HUES6 (cell line): ENCODE results near the gene HOXB7.
A peak's percentile ranks its signal among the peaks of the same experiment; 100 is the strongest.

Source experiments
- H3K27ac ChIP-seq: 2 replicates; pipeline ENCODE4 v1.7.0; 2013; ENCODE audit warnings: low read depth, mild to moderate bottlenecking, low read length, inconsistent platforms
- H3K27me3 ChIP-seq: 2 replicates; pipeline ENCODE4 v1.6.1; 2013; ENCODE audit warnings: low read length; ENCODE audit not compliant: control insufficient read depth, insufficient read depth
- H3K36me3 ChIP-seq: 2 replicates; pipeline ENCODE4 v1.6.1; 2013; ENCODE audit warnings: low read length; ENCODE audit not compliant: control insufficient read depth, insufficient read depth
- H3K4me1 ChIP-seq: 2 replicates; pipeline ENCODE4 v1.6.1; 2013; ENCODE audit warnings: low read length; ENCODE audit not compliant: control insufficient read depth, insufficient read depth
- H3K4me3 ChIP-seq: 2 replicates; pipeline ENCODE4 v1.5.1; 2013; ENCODE audit warnings: low read depth, low read length
- H3K9ac ChIP-seq: one replicate; pipeline ENCODE4 v1.6.1; 2013; ENCODE audit warnings: mild to moderate bottlenecking, low read length
- H3K9me3 ChIP-seq: 2 replicates; pipeline ENCODE4 v1.6.1; 2013; ENCODE audit warnings: low read depth, low read length; ENCODE audit not compliant: control insufficient read depth, insufficient read depth

HOXB7 gene

DNA sequence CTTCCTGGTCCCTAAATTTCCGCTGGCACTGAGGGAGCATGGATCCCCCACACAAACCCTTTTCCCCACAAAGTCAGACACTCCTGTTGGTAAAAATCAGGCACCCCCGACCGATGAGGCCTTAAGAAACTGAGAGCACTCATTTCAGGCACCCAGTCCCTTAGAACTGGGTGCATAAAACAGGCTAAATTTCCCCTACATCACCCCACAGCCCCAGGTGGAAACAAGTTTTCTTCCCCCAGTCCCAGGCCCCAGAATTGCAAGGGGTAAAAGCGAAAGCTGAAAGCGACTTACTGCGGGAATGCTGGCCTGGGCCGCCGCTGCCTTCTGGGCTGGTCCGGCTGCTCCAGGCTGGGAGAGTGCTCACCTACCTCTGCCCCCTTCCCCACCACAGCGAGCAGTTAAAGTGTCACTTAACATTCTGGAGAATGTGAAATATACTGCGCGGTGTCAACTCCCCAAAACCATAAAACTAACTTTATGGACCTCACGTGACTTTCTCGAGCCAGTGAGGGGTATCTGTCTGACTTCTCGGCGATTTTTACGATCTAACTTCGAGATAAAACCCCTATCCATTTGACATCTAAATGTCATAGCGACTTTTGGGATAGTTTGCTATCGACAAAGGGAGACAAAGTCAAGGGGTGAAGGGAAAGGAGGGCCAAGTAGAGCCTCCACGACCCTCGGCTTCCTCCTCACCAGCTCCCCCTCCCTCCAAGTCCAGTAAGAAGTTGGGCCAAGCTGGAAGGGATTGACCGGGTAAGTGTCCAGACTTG, 20.8 kb downstream of the HOXB7 start, which contains the start of gene HOXB3:
HOXB3 (minus strand) TSS at position 411 of the 776 bp plus-strand sequence. CDS start 37,767 bp downstream, outside the sequence.
- Histone ChIP-seq H3K27ac (peak within 1 kb of the TSS; percentile 7; the same call in 1 of the 2 replicates), H3K36me3 (no peaks in the 10 kb centered on the region; the same call in 1 of the 2 replicates), H3K27me3 (peaks cover 100% of the 10 kb centered on the region)

DNA sequence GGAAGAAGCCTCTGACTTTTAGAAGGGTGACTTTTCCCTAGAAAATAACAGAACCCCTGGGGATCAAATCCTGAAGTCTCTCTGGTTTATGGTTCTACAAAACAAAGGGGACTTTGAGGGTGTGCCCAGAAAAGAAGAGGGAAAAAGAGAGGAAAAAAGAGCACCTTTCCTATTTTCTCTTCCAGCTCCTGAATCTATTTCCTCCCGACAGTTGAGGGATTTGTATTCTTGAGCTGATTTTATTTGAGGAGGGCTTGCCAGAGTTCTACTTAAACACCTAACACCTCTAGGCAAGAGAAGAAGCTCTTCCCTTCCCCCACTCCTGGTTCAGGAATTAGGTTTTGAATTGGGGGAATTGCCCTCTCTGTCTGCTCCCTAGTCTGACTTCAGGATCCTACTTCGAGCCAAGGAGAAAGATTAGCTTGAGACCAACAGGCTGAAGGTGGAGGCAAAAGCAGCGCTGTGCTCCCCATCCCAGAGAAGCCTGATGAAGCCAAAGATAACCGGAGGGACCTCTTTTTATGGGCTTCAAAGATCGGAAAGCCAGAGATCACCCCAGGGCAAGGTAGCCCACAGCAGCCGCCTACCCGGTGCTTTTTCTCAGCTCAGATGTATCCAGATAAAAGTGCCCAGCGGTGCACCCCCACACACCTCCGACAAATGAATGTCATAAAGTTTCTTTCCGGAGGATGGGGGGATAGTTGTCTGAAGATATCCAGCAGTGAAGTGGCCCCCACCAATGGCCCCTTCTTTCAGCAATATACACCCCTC, 21.6 kb downstream of the HOXB7 start:
- peak overlapping the region; percentile 83 for H3K9ac ChIP-seq
- H3K36me3 ChIP-seq, result no peaks in the 10 kb centered on the region; the same call in 1 of the 2 replicates
- H3K27ac ChIP-seq, result peak overlapping the region; percentile 7; the same call in 1 of the 2 replicates
- peak overlapping the region; percentile 57 for H3K4me3 ChIP-seq
- peaks cover 100% of the 10 kb centered on the region for H3K27me3 ChIP-seq
- no peaks in the 10 kb centered on the region for H3K9me3 ChIP-seq
- peaks cover 16% of the 10 kb centered on the region for H3K4me1 ChIP-seq

More for the DNA sequence above, 20.8 kb downstream of the HOXB7 start, which contains the start of gene HOXB3:
- Histone ChIP-seq H3K4me3 (peak within 1 kb of the TSS; percentile 57), H3K9ac (peak within 1 kb of the TSS; percentile 87), H3K4me1 (peaks cover 21% of the 10 kb centered on the region), H3K9me3 (no peaks in the 10 kb centered on the region)

- Histone ChIP-seq H3K4me3 (peak overlapping the region; percentile 57; the same call in 1 of the 2 replicates), H3K27ac (no peak overlapping the region; the same call in 1 of the 2 replicates), H3K27me3 (peaks cover 100% of the 10 kb centered on the region), H3K36me3 (no peaks in the 10 kb centered on the region; the same call in 1 of the 2 replicates), H3K4me1 (peaks cover 13% of the 10 kb centered on the region), H3K9ac (peak overlapping the region; percentile 83), H3K9me3 (no peaks in the 10 kb centered on the region)
These were observed 22.3 kb downstream of the HOXB7 start for GRCh38 chr17:48588528-48588927.

GRCh38 chr17:48588074-48588415, 22.8 kb downstream of the HOXB7 start:
- H3K36me3 ChIP-seq, result no peaks in the 10 kb centered on the region; the same call in 1 of the 2 replicates
- H3K4me1 ChIP-seq, result peaks cover 13% of the 10 kb centered on the region
- peak overlapping the region; percentile 83 for H3K9ac ChIP-seq
- peaks cover 100% of the 10 kb centered on the region for H3K27me3 ChIP-seq
- peak overlapping the region; percentile 57; the same call in 1 of the 2 replicates for H3K4me3 ChIP-seq
- no peaks in the 10 kb centered on the region for H3K9me3 ChIP-seq
- H3K27ac ChIP-seq, result no peak overlapping the region; the same call in 1 of the 2 replicates

- Histone ChIP-seq H3K27me3 (peaks cover 100% of the 10 kb centered on the region), H3K9ac (peak overlapping the region; percentile 83), H3K4me3 (peak overlapping the region; percentile 57; the same call in 1 of the 2 replicates)
These were observed 23.3 kb downstream of the HOXB7 start for GRCh38 chr17:48587276-48588073.

GRCh38 chr17:48586355-48587258, 24.2 kb downstream of the HOXB7 start:
- Histone ChIP-seq H3K36me3 (no peaks in the 10 kb centered on the region; the same call in 1 of the 2 replicates), H3K9me3 (no peaks in the 10 kb centered on the region), H3K4me1 (peaks cover 15% of the 10 kb centered on the region), H3K9ac (peak overlapping the region; percentile 83), H3K27ac (no peak overlapping the region; the same call in 1 of the 2 replicates), H3K4me3 (peak overlapping the region; percentile 57), H3K27me3 (peaks cover 100% of the 10 kb centered on the region)

More at GRCh38 chr17:48587276-48588073, 23.3 kb downstream of the HOXB7 start:
- H3K9me3 ChIP-seq, result no peaks in the 10 kb centered on the region
- H3K4me1 ChIP-seq, result peaks cover 13% of the 10 kb centered on the region
- no peak overlapping the region; the same call in 1 of the 2 replicates for H3K27ac ChIP-seq
- H3K36me3 ChIP-seq, result no peaks in the 10 kb centered on the region; the same call in 1 of the 2 replicates

GRCh38 chr17:48584223-48584741, 26.5 kb downstream of the HOXB7 start:
- Histone ChIP-seq H3K36me3 (no peaks in the 10 kb centered on the region; the same call in 1 of the 2 replicates), H3K9ac (peak overlapping the region; percentile 80), H3K4me3 (peak overlapping the region; percentile 44; the same call in 1 of the 2 replicates), H3K9me3 (no peaks in the 10 kb centered on the region), H3K27ac (no peak overlapping the region; the same call in 1 of the 2 replicates), H3K4me1 (peaks cover 18% of the 10 kb centered on the region), H3K27me3 (peaks cover 100% of the 10 kb centered on the region)

GRCh38 chr17:48583708-48584222, 27.1 kb downstream of the HOXB7 start:
- Histone ChIP-seq H3K27ac (peak overlapping the region; percentile 6; the same call in 1 of the 2 replicates), H3K27me3 (peaks cover 100% of the 10 kb centered on the region), H3K9ac (peak overlapping the region; percentile 80), H3K9me3 (no peaks in the 10 kb centered on the region), H3K4me1 (peaks cover 17% of the 10 kb centered on the region), H3K4me3 (peak overlapping the region; percentile 44; the same call in 1 of the 2 replicates), H3K36me3 (no peaks in the 10 kb centered on the region; the same call in 1 of the 2 replicates)

DNA sequence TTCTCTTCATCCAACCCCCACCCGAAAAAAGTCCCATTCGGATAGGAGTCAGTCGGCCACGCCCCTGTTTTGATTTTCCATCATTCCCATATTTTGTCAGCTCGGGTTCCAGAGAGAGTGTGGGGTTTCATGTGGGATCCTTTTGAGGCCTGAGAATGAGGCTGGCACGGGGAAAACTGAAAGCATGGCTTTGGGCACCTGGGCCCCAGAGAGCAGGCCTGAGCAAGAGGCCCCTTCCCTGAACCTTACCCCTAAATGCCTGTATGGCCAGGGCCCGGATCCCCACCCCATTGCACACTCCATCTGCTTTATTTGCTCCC, 28.1 kb downstream of the HOXB7 start:
- H3K27ac ChIP-seq, result no peak overlapping the region; the same call in 1 of the 2 replicates
- peaks cover 100% of the 10 kb centered on the region for H3K27me3 ChIP-seq
- peak overlapping the region; percentile 80 for H3K9ac ChIP-seq

More for the DNA sequence above, 28.1 kb downstream of the HOXB7 start:
- H3K9me3 ChIP-seq, result no peaks in the 10 kb centered on the region
- no peaks in the 10 kb centered on the region; the same call in 1 of the 2 replicates for H3K36me3 ChIP-seq
- H3K4me3 ChIP-seq, result peak overlapping the region; percentile 44; the same call in 1 of the 2 replicates
- peaks cover 20% of the 10 kb centered on the region for H3K4me1 ChIP-seq
